ENCODE results near the gene CREBZF. TPM values are rescaled to one million over a fixed set of nuclear protein-coding genes. Genes with fewer than 3 reads are reported as not detected.

The CREBZF gene
- total RNA-seq, 1 experiment from 2014 or later: 99.4 TPM

DNA sequence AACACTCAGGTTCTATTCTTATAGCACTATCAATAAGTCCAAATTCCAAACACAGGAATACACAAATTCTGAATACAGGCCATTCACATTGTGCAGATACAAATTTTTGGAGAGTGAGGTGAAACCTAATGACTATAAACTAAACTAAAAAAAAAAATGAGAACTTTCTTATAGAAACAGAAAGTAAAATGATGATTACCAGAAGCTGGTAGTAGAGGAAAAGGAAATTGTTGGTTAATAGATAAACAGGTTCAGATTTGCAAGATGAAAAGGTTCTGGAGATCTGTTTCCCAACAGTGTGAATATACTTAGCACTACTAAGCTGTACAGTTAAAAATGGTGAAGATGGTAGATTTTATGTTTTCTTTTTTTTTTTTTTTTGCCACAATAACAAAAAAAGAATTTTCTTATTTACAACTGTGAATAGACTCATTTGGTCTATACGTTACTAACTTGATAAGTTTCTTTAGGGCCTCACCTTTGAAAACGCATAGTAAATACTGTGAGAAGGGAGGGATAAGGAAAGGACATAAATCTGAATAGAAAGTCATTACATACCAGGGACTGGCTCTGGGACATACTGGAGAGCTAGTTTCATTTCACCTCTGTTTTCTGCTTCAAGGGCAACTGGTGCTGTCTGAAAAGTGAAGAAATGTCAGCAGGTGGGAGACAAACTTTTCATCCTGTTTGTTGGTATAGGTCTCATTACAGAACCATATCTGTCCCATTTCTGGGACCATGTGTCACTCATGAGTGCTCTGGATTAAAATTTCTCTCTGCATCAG is 35.2 kb upstream of the CREBZF start:
- BruUV-seq (replicated peaks): no TSS peak
- H3K4me3 Mint-ChIP-seq (ENCODE audit: unreplicated experiment): no peak overlapping the region
- H3K9me3 Mint-ChIP-seq (ENCODE audit: unreplicated experiment): no peaks in the 10 kb centered on the region
- no peak overlapping the region for H3K27ac Mint-ChIP-seq (ENCODE audit: unreplicated experiment)
- H3K27me3 Mint-ChIP-seq (ENCODE audit: insufficient read depth, unreplicated experiment): no peaks in the 10 kb centered on the region
- peaks cover 16% of the 10 kb centered on the region for H3K36me3 Mint-ChIP-seq (ENCODE audit: insufficient read depth, unreplicated experiment)
- Histone ChIP-seq H3K4me3 (ENCODE audit: low read depth, low read length) (no peak overlapping the region), H3K36me3 (ENCODE audit: control insufficient read depth, insufficient read depth, low read length) (0 out of 2 replicates have a peak, but pooled peaks cover 2% of the 10 kb centered on the region), H3K9me3 (0 out of 2 replicates have a peak, but pooled peaks cover 7% of the 10 kb centered on the region), H3K27me3 (replicated peaks; ENCODE audit: control insufficient read depth, insufficient read depth, low read length) (no peaks in the 10 kb centered on the region), H3K4me1 (no peaks in the 10 kb centered on the region)
- TF ChIP-seq, protein P1, sequence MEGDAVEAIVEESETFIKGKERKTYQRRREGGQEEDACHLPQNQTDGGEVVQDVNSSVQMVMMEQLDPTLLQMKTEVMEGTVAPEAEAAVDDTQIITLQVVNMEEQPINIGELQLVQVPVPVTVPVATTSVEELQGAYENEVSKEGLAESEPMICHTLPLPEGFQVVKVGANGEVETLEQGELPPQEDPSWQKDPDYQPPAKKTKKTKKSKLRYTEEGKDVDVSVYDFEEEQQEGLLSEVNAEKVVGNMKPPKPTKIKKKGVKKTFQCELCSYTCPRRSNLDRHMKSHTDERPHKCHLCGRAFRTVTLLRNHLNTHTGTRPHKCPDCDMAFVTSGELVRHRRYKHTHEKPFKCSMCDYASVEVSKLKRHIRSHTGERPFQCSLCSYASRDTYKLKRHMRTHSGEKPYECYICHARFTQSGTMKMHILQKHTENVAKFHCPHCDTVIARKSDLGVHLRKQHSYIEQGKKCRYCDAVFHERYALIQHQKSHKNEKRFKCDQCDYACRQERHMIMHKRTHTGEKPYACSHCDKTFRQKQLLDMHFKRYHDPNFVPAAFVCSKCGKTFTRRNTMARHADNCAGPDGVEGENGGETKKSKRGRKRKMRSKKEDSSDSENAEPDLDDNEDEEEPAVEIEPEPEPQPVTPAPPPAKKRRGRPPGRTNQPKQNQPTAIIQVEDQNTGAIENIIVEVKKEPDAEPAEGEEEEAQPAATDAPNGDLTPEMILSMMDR (IDR thresholded peaks at IDR 0.05; ENCODE audit: insufficient read depth in 1 of 2, low read depth in 1 of 2, low read length in 1 of 2, severe bottlenecking in 1 of 2, unreplicated experiment in 1 of 2): no peak
- CTCF ChIA-PET: no interaction called here
- POLR2A ChIA-PET: interaction anchor here (0.6 kb wide), 1 partner anchor 36 kb away, joined by 4 read pairs; no protein-coding TSS in a partner anchor
- intact Hi-C loops (cut with micrococcal nuclease; ENCODE audit: unreplicated experiment): loop anchor here (10.0 kb wide), 2 partner anchors 245 to 305 kb away; no protein-coding TSS in a partner anchor
- DNase-seq: no peak
- H3K4me1 Mint-ChIP-seq (ENCODE audit: low read depth, unreplicated experiment): no peaks in the 10 kb centered on the region

GRCh38 chr11:85698195-85698594 is 33.3 kb upstream of the CREBZF start:
- Histone ChIP-seq H3K9me3 (0 out of 2 replicates have a peak, but pooled peaks cover 5% of the 10 kb centered on the region), H3K27me3 (replicated peaks; ENCODE audit: control insufficient read depth, insufficient read depth, low read length) (no peaks in the 10 kb centered on the region), H3K4me1 (no peaks in the 10 kb centered on the region), H3K4me3 (ENCODE audit: low read depth, low read length) (no peak overlapping the region), H3K36me3 (ENCODE audit: control insufficient read depth, insufficient read depth, low read length) (peaks cover 3% of the 10 kb centered on the region; the same call in 1 of the 2 replicates)
- TF ChIP-seq, protein P1 (IDR thresholded peaks at IDR 0.05; ENCODE audit: insufficient read depth in 1 of 2, low read depth in 1 of 2, low read length in 1 of 2, severe bottlenecking in 1 of 2, unreplicated experiment in 1 of 2): no peak
- intact Hi-C loops (cut with micrococcal nuclease; ENCODE audit: unreplicated experiment): loop anchor here (10.0 kb wide), 2 partner anchors 247 to 307 kb away; no protein-coding TSS in a partner anchor
- H3K27ac Mint-ChIP-seq (ENCODE audit: unreplicated experiment): no peak overlapping the region
- H3K4me3 Mint-ChIP-seq (ENCODE audit: unreplicated experiment): no peak overlapping the region
- CTCF ChIA-PET: no interaction called here
- no peaks in the 10 kb centered on the region for H3K4me1 Mint-ChIP-seq (ENCODE audit: low read depth, unreplicated experiment)
- H3K27me3 Mint-ChIP-seq (ENCODE audit: insufficient read depth, unreplicated experiment): no peaks in the 10 kb centered on the region
- BruUV-seq (replicated peaks): no TSS peak
- H3K36me3 Mint-ChIP-seq (ENCODE audit: insufficient read depth, unreplicated experiment): peaks cover 10% of the 10 kb centered on the region
- H3K9me3 Mint-ChIP-seq (ENCODE audit: unreplicated experiment): no peaks in the 10 kb centered on the region
- POLR2A ChIA-PET: no interaction called here
- DNase-seq: no peak

DNA sequence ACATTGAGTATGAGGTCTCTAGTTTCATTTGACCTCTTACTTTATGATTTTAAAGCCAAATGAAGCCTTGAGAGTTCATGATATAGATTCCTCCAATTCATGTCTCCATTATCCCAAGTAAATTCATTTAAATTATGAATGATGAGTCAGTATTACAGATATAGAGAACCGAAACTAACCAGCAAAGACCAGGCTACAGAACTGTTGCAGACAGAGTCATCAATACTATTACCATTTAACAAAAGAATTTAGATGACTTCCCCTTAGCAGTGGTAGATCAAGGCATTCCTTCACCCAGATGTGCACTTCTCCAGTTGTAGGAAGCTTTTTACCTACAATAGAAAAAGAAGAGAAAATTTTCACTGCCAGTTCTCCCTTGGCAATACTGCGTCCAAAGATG is 32.8 kb upstream of the CREBZF start:
- ChIA-PET CTCF (no interaction called here), POLR2A (no interaction called here)
- Histone ChIP-seq H3K4me3 (ENCODE audit: low read depth, low read length) (no peak overlapping the region), H3K4me1 (no peaks in the 10 kb centered on the region), H3K9me3 (0 out of 2 replicates have a peak, but pooled peaks cover under 1% of the 10 kb centered on the region), H3K36me3 (ENCODE audit: control insufficient read depth, insufficient read depth, low read length) (peaks cover 4% of the 10 kb centered on the region; the same call in 1 of the 2 replicates), H3K27me3 (replicated peaks; ENCODE audit: control insufficient read depth, insufficient read depth, low read length) (no peaks in the 10 kb centered on the region)
- H3K4me1 Mint-ChIP-seq (ENCODE audit: low read depth, unreplicated experiment): no peaks in the 10 kb centered on the region
- peaks cover 14% of the 10 kb centered on the region for H3K36me3 Mint-ChIP-seq (ENCODE audit: insufficient read depth, unreplicated experiment)
- no peak overlapping the region for H3K27ac Mint-ChIP-seq (ENCODE audit: unreplicated experiment)
- H3K4me3 Mint-ChIP-seq (ENCODE audit: unreplicated experiment): no peak overlapping the region
- no peaks in the 10 kb centered on the region for H3K27me3 Mint-ChIP-seq (ENCODE audit: insufficient read depth, unreplicated experiment)
- no TSS peak for BruUV-seq (replicated peaks)
- no peaks in the 10 kb centered on the region for H3K9me3 Mint-ChIP-seq (ENCODE audit: unreplicated experiment)
- DNase-seq: no peak
- TF ChIP-seq, protein P1 (IDR thresholded peaks at IDR 0.05; ENCODE audit: insufficient read depth in 1 of 2, low read depth in 1 of 2, low read length in 1 of 2, severe bottlenecking in 1 of 2, unreplicated experiment in 1 of 2): no peak
- intact Hi-C loops (cut with micrococcal nuclease; ENCODE audit: unreplicated experiment): loop anchor here (10.0 kb wide), 2 partner anchors 247 to 307 kb away; no protein-coding TSS in a partner anchor
